Measurements from ENCODE around the gene PCSK4. TPM values are rescaled to one million over a fixed set of nuclear protein-coding genes. Genes with fewer than 3 reads are reported as not detected.

Gene PCSK4
- total RNA-seq, 6 donors from 2014 or later: 2.7 to 47.1 (median 6.8) TPM

- Histone ChIP-seq H3K9me3 (no peaks in the 10 kb centered on the region), H3K27me3 (peaks cover 3 to 80% (median 55%) of the 10 kb centered on the region in 4 donors), H3K27ac (no peak within 1 kb of the TSS), H3K4me3 (no peak within 1 kb of the TSS), H3K36me3 (no peaks in the 10 kb centered on the region), H3K4me1 (peaks cover 19 to 40% (median 28%) of the 10 kb centered on the region in 4 donors)
- WGBS, 2 donors: 7 to 29% methylated on average over 6 to 39 of the region's 74 CpGs
- ATAC-seq (ENCODE audit: low FRiP score in 2 of 2) (no peak), DNase-seq (peak in 1 of 2 donors; percentile 84)
- TF ChIP-seq POLR2A (IDR thresholded peaks at IDR 0.05): no peak
- no peak for TF ChIP-seq POLR2AphosphoS5 (IDR thresholded peaks at IDR 0.05)
- TF ChIP-seq EP300 (IDR thresholded peaks at IDR 0.05): no peak
- no peak for TF ChIP-seq CTCF (IDR thresholded peaks at IDR 0.05)
Observed at GRCh38 chr19:1449467-1450442, 40.4 kb downstream of the PCSK4 start, which contains the start of gene APC2. Gene APC2, plus strand, starts transcription at chr19:1450121. Its CDS starts 2,881 bp downstream, at chr19:1453002.

GRCh38 chr19:1447944-1448343 lies 42.2 kb downstream of the PCSK4 start:
- WGBS, 2 donors: 83 to 87% methylated on average over 6 to 9 of the region's 9 CpGs
- H3K27me3 ChIP-seq: peaks cover 3 to 71% (median 51%) of the 10 kb centered on the region in 4 donors

GRCh38 chr19:1447504-1447903 lies 42.6 kb downstream of the PCSK4 start:
- Histone ChIP-seq H3K27me3 (peaks cover 3 to 67% (median 48%) of the 10 kb centered on the region in 4 donors), H3K4me3 (no peak overlapping the region), H3K36me3 (peaks cover 0 to 6% (median 4%) of the 10 kb centered on the region in 4 donors), H3K9me3 (no peaks in the 10 kb centered on the region), H3K4me1 (peaks cover 22 to 36% (median 26%) of the 10 kb centered on the region in 4 donors), H3K27ac (no peak overlapping the region)
- 12 to 23% methylated on average over 3 to 4 of the region's 4 CpGs for WGBS, 2 donors
- TF ChIP-seq EP300 (IDR thresholded peaks at IDR 0.05) (no peak), POLR2A (IDR thresholded peaks at IDR 0.05) (no peak), CTCF (IDR thresholded peaks at IDR 0.05) (no peak), POLR2AphosphoS5 (IDR thresholded peaks at IDR 0.05) (no peak)
- ATAC-seq (ENCODE audit: low FRiP score in 2 of 2) (no peak), DNase-seq (no peak)

More at GRCh38 chr19:1447944-1448343, 42.2 kb downstream of the PCSK4 start:
- no peak overlapping the region for H3K4me3 ChIP-seq
- H3K36me3 ChIP-seq: peaks cover 0 to 2% (median under 1%) of the 10 kb centered on the region in 4 donors
- no peak for TF ChIP-seq EP300 (IDR thresholded peaks at IDR 0.05)
- H3K9me3 ChIP-seq: no peaks in the 10 kb centered on the region
- ATAC-seq (ENCODE audit: low FRiP score in 2 of 2) (no peak), DNase-seq (no peak)
- H3K4me1 ChIP-seq: peaks cover 22 to 36% (median 26%) of the 10 kb centered on the region in 4 donors
- no peak overlapping the region for H3K27ac ChIP-seq

GRCh38 chr19:1446713-1447481 lies 43.3 kb downstream of the PCSK4 start:
- peak overlapping the region in 1 of 4 donors; percentile 50 for H3K4me3 ChIP-seq
- ATAC-seq (ENCODE audit: low FRiP score in 2 of 2): no peak
- WGBS, 2 donors: 3 to 10% methylated on average over 14 to 42 of the region's 63 CpGs

More at GRCh38 chr19:1446713-1447481, 43.3 kb downstream of the PCSK4 start:
- peaks cover 3 to 61% (median 42%) of the 10 kb centered on the region in 4 donors for H3K27me3 ChIP-seq
- TF ChIP-seq CTCF (IDR thresholded peaks at IDR 0.05): no peak
- TF ChIP-seq EP300 (IDR thresholded peaks at IDR 0.05): no peak
- no peak for TF ChIP-seq POLR2AphosphoS5 (IDR thresholded peaks at IDR 0.05)
- no peak for TF ChIP-seq POLR2A (IDR thresholded peaks at IDR 0.05)
- peak in 1 of 2 donors; percentile 89 for DNase-seq
- no peaks in the 10 kb centered on the region for H3K9me3 ChIP-seq
- no peak overlapping the region for H3K27ac ChIP-seq
- H3K36me3 ChIP-seq: peaks cover 0 to 12% (median 9%) of the 10 kb centered on the region in 4 donors
- peaks cover 22 to 36% (median 26%) of the 10 kb centered on the region in 4 donors for H3K4me1 ChIP-seq

All from upper lobe of left lung (tissue), 6 donors.